SK-N-SH (cell line): ENCODE results near the gene HNRNPH3. TPM values are rescaled to one million over a fixed set of nuclear protein-coding genes. Genes with fewer than 3 reads are reported as not detected.

Experiments used
- CTCF ChIA-PET: fragments of 300-600, 350-600 bp; formaldehyde crosslinking; extraction: SDS; loops from one replicate; lab custom pipeline; 2021; lab: Yijun Ruan, JAX
- POLR2A ChIA-PET: fragments of 350-600 bp; sonication (Branson Sonifier 250); formaldehyde crosslinking; extraction: SDS; loops from one replicate; lab custom pipeline; 2020; ENCODE audit warnings: antibody characterized with exemption, inconsistent platforms; lab: Yijun Ruan, JAX
- DNase-seq: peaks from one replicate; pipeline ENCODE4 v3.0.0; 2012
- H2AFZ ChIP-seq: fragments of 200-600 bp; sonication (generic); 2 replicates; pipeline ENCODE4 v1.8.1; 2016; ENCODE audit warnings: antibody characterized with exemption, mild to moderate bottlenecking, low read depth
- H3F3A ChIP-seq: fragments of 200-600 bp; sonication (generic); replicated peaks from 2 replicates; pipeline ENCODE3; 2016; ENCODE audit warnings: antibody characterized with exemption, mild to moderate bottlenecking; ENCODE audit not compliant: insufficient read depth
- H3K27ac ChIP-seq, 2 experiments: fragments of 200-500 bp in 1 of 2; fragments of 200-600 bp in 1 of 2; sonication (Bioruptor generic) in 1 of 2; sonication (generic), shearing (Covaris generic) in 1 of 2; 2 replicates each; pipeline versions ENCODE4 v1.5.1 to v1.6.1; 2014 to 2016; ENCODE audit warnings: low read depth in 2 of 2, inconsistent platforms in 1 of 2, low read length in 1 of 2, mild to moderate bottlenecking in 1 of 2, mixed read lengths in 1 of 2
- H3K27me3 ChIP-seq: fragments of 200-600 bp; sonication (generic), shearing (Covaris generic); 2 replicates; pipeline ENCODE4 v1.6.1; 2016; ENCODE audit warnings: mixed run types; ENCODE audit not compliant: insufficient read depth
- H3K36me3 ChIP-seq, 2 experiments: fragments of 200-500 bp in 1 of 2; fragments of 200-600 bp in 1 of 2; sonication (Bioruptor generic) in 1 of 2; sonication (generic) in 1 of 2; replicated peaks in 1 of 2; 2 replicates each; pipeline versions ENCODE3 to v1.5.1; 2014 to 2016; ENCODE audit warnings: low read length in 1 of 2, mild to moderate bottlenecking in 1 of 2; ENCODE audit not compliant: insufficient read depth in 2 of 2, control insufficient read depth in 1 of 2
- H3K4me1 ChIP-seq, 2 experiments: fragments of 200-500 bp in 1 of 2; fragments of 200-600 bp in 1 of 2; sonication (Bioruptor generic) in 1 of 2; sonication (generic), shearing (Covaris generic) in 1 of 2; 2 replicates each; pipeline versions ENCODE4 v1.5.1 to v1.6.1; 2014 to 2016; ENCODE audit warnings: low read depth in 1 of 2, low read length in 1 of 2, mixed run types in 1 of 2; ENCODE audit not compliant: insufficient read depth in 2 of 2, control insufficient read depth in 1 of 2
- H3K4me2 ChIP-seq: fragments of 200-600 bp; sonication (generic), shearing (Covaris generic); 2 replicates; pipeline ENCODE4 v1.6.1; 2017; ENCODE audit warnings: mixed run types
- H3K4me3 ChIP-seq, 2 experiments: fragments of 200-500 bp in 1 of 2; fragments of 200-600 bp in 1 of 2; sonication (Bioruptor generic) in 1 of 2; sonication (generic), shearing (Covaris generic) in 1 of 2; 2 replicates each; pipeline versions ENCODE4 v1.5.1 to v1.8.1; 2014 to 2016; ENCODE audit warnings: low read depth in 2 of 2, inconsistent platforms in 1 of 2, low read length in 1 of 2, mild to moderate bottlenecking in 1 of 2, mixed read lengths in 1 of 2, moderate library complexity in 1 of 2
- H3K79me2 ChIP-seq: fragments of 200-600 bp; sonication (generic); 2 replicates; pipeline ENCODE4 v1.8.1; 2017; ENCODE audit warnings: mild to moderate bottlenecking; ENCODE audit not compliant: insufficient read depth
- H3K9ac ChIP-seq: fragments of 200-600 bp; sonication (generic); 2 replicates; pipeline ENCODE4 v1.6.1; 2017; ENCODE audit warnings: mixed run types
- H3K9me2 ChIP-seq: fragments of 200-600 bp; sonication (generic); 2 replicates; pipeline ENCODE4 v1.6.1; 2017; ENCODE audit warnings: mixed run types
- H3K9me3 ChIP-seq: fragments of 200-600 bp; sonication (generic); 2 replicates; pipeline ENCODE4 v1.6.1; 2017; ENCODE audit warnings: mixed run types, mild to moderate bottlenecking, moderate library complexity
- H4K20me1 ChIP-seq: fragments of 200-600 bp; sonication (generic); 2 replicates; pipeline ENCODE4 v1.6.1; 2017; ENCODE audit warnings: mild to moderate bottlenecking, mixed run types; ENCODE audit not compliant: insufficient read depth
- ELF1 ChIP-seq: IDR thresholded peaks from 2 replicates; pipeline ENCODE4 v1.4.0; 2012
- FOSL2 ChIP-seq: IDR thresholded peaks from 2 replicates; pipeline ENCODE4 v1.4.0; 2012; ENCODE audit warnings: low read depth, mild to moderate bottlenecking, moderate library complexity, borderline replicate concordance
- FOXJ3 ChIP-seq: sonication (generic); formaldehyde crosslinking; IDR thresholded peaks from 2 replicates; pipeline ENCODE4 v1.5.1; 2020; ENCODE audit warnings: mild to moderate bottlenecking, missing genetic modification reagents
- FOXM1 ChIP-seq: IDR thresholded peaks from 2 replicates; pipeline ENCODE4 v1.4.0; 2012; ENCODE audit warnings: low read depth, mild to moderate bottlenecking
- GATA2 ChIP-seq: sonication (generic); formaldehyde crosslinking; IDR thresholded peaks from 2 replicates; pipeline ENCODE4 v1.5.0; 2020; ENCODE audit warnings: mild to moderate bottlenecking, missing genetic modification reagents
- IRF3 ChIP-seq: fragments of 150-350 bp; IDR thresholded peaks from 2 replicates; pipeline ENCODE4 v1.6.1; 2016; ENCODE audit warnings: mild to moderate bottlenecking, low read depth, low read length
- JUND ChIP-seq: IDR thresholded peaks from 2 replicates; pipeline ENCODE4 v1.4.0; 2012
- NRF1 ChIP-seq: IDR thresholded peaks from 2 replicates; pipeline ENCODE4 v1.6.1; 2012; ENCODE audit warnings: low read depth, mild to moderate bottlenecking, low read length
- PBX3 ChIP-seq: IDR thresholded peaks from 2 replicates; pipeline ENCODE4; 2012
- POLR2AphosphoS5 ChIP-seq: IDR thresholded peaks from 2 replicates; pipeline ENCODE4 v1.6.1; 2012; ENCODE audit warnings: low read depth, low read length
- RCOR1 ChIP-seq: fragments of 150-350 bp; IDR thresholded peaks from 2 replicates; pipeline ENCODE4 v1.6.1; 2017; ENCODE audit warnings: antibody characterized with exemption, low read length
- REST ChIP-seq: IDR thresholded peaks from 2 replicates; pipeline ENCODE4 v1.6.1; 2012; ENCODE audit warnings: mild to moderate bottlenecking, low read depth, low read length, moderate library complexity
- RFX5 ChIP-seq: IDR thresholded peaks from 2 replicates; pipeline ENCODE4 v1.6.1; 2012; ENCODE audit warnings: mild to moderate bottlenecking, improper control_type of control experiment, low read length
- SIN3A ChIP-seq: IDR thresholded peaks from 2 replicates; pipeline ENCODE4 v1.6.1; 2012; ENCODE audit warnings: low read depth, mild to moderate bottlenecking, low read length, moderate library complexity, borderline replicate concordance
- SMC3 ChIP-seq: IDR thresholded peaks from 2 replicates; pipeline ENCODE4 v1.6.1; 2012; ENCODE audit warnings: low read depth, low read length, improper control_type of control experiment
- TEAD4 ChIP-seq: IDR thresholded peaks from 2 replicates; pipeline ENCODE4 v1.4.0; 2012; ENCODE audit warnings: mild to moderate bottlenecking, borderline replicate concordance; ENCODE audit not compliant: insufficient read depth
- USF1 ChIP-seq: IDR thresholded peaks from 2 replicates; pipeline ENCODE4 v1.4.0; 2012; ENCODE audit warnings: low read depth, borderline replicate concordance
- YY1 ChIP-seq: IDR thresholded peaks from 2 replicates; pipeline ENCODE4 v1.4.0; 2012; ENCODE audit warnings: low read depth, mild to moderate bottlenecking
- WGBS: methylation state at CpG from one replicate; pipeline ENCODE4 v1.1.6; 2017; ENCODE audit warnings: low lambda C conversion rate; 5-methylcytosine and 5-hydroxymethylcytosine counted together
- polyA plus RNA-seq, 3 experiments: library from polyadenylated mRNA; depleted of rRNA; stranded (reverse); fragments of >200 nt; gene quantifications; 2 replicates each; pipeline ENCODE4 v1.2.3, GENCODE V29; 2012
- TF ChIP-seq, protein P1 (sequence below): IDR thresholded peaks from 2 replicates; pipeline ENCODE4 v1.4.0; 2012; ENCODE audit warnings: low read depth, borderline replicate concordance

The HNRNPH3 gene
- polyA plus RNA-seq, 1 of the 3 experiments (the other 2 are of a cell fraction): 73.0 TPM

GRCh38 chr10:68342909-68343516 is 11.1 kb downstream of the HNRNPH3 start:
- POLR2A ChIA-PET: no interaction called here
- Histone ChIP-seq H3K36me3 (peaks cover 81 to 94% of the 10 kb centered on the region in 2 experiments), H3K27me3 (no peaks in the 10 kb centered on the region), H3K4me3 (no peak overlapping the region), H3K4me2 (no peak overlapping the region), H3K4me1 (no peaks in the 10 kb centered on the region), H2AFZ (no peak overlapping the region), H3K27ac (0 out of 4 replicates have a peak overlapping the region, but pooled peaks of 1 of the 2 experiments have one; percentile 41), H4K20me1 (peaks cover 59% of the 10 kb centered on the region), H3K79me2 (peaks cover 59% of the 10 kb centered on the region), H3K9ac (no peak overlapping the region), H3K9me2 (no peaks in the 10 kb centered on the region), H3K9me3 (no peaks in the 10 kb centered on the region), H3F3A (peaks cover 89% of the 10 kb centered on the region)
- CTCF ChIA-PET: interaction anchor here (1.3 kb wide), 1 partner anchor 130 kb away, joined by 3 read pairs; no protein-coding TSS in a partner anchor
- TF ChIP-seq POLR2AphosphoS5 (no peak), IRF3 (no peak), GATA2 (CRISPR knock-in tag) (no peak), NRF1 (no peak), PBX3 (no peak), ELF1 (no peak), SMC3 (no peak), RCOR1 (no peak), YY1 (no peak), RFX5 (no peak), TEAD4 (no peak), FOSL2 (no peak), REST (no peak), SIN3A (no peak), FOXJ3 (CRISPR knock-in tag) (no peak), USF1 (no peak), JUND (no peak), FOXM1 (no peak)
- TF ChIP-seq, protein P1, sequence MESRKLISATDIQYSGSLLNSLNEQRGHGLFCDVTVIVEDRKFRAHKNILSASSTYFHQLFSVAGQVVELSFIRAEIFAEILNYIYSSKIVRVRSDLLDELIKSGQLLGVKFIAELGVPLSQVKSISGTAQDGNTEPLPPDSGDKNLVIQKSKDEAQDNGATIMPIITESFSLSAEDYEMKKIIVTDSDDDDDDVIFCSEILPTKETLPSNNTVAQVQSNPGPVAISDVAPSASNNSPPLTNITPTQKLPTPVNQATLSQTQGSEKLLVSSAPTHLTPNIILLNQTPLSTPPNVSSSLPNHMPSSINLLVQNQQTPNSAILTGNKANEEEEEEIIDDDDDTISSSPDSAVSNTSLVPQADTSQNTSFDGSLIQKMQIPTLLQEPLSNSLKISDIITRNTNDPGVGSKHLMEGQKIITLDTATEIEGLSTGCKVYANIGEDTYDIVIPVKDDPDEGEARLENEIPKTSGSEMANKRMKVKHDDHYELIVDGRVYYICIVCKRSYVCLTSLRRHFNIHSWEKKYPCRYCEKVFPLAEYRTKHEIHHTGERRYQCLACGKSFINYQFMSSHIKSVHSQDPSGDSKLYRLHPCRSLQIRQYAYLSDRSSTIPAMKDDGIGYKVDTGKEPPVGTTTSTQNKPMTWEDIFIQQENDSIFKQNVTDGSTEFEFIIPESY: no peak
- no peak for DNase-seq
- 91% methylated on average over 3 of the region's 3 CpGs for WGBS
